T-cell (primary cell): ENCODE measurements around the gene DHX30. TPM values are rescaled to one million over a fixed set of nuclear protein-coding genes. Genes with fewer than 3 reads are reported as not detected.
"Not testable (repeated sequence)": the region's sequence is repeated elsewhere in the genome, so short reads cannot be mapped to it uniquely, and the experiment has no call there.

ENCODE experiments used
- ATAC-seq, 4 experiments: fragments of 200-7000 bp in 3 of 4; fragments of 150-1000 bp in 1 of 4; cut with Tn5 transposase; replicated peaks in 1 of 4; 1 replicate in 3 of 4; 2 replicates in 1 of 4; pipeline ENCODE4 v1.10.0; 2021; ENCODE audit warnings: moderate library complexity in 3 of 4, mild to moderate bottlenecking in 2 of 4, moderate number of reproducible peaks in 1 of 4
- CTCF ChIA-PET, 2 donors: fragments of 300-600 bp; sonication (Branson Sonifier 250); formaldehyde crosslinking; loops; one replicate each; lab custom pipeline; 2022; ENCODE audit warnings: antibody characterized with exemption in 2 of 2; lab: Charles Lee
- POLR2A ChIA-PET, 2 donors: fragments of 300-600 bp; sonication (Branson Sonifier 250); formaldehyde crosslinking; loops; one replicate each; lab custom pipeline; 2022; ENCODE audit warnings: antibody characterized with exemption in 2 of 2; lab: Charles Lee
- DNase-seq, 35 experiments: peaks; one replicate each; pipeline versions ENCODE4 v3.0.0 to v3.0.0-alpha.2; 2013 to 2023
- H3K27ac ChIP-seq: one replicate; pipeline ENCODE4 v1.5.1; 2013; ENCODE audit warnings: low read length
- H3K27me3 ChIP-seq, 2 experiments: replicated peaks in 1 of 2; 1 replicate in 1 of 2; 2 replicates in 1 of 2; pipeline versions ENCODE4 v1.6.1 to v1.7.0; 2013; ENCODE audit warnings: low read length in 1 of 2, mixed read lengths in 1 of 2; ENCODE audit not compliant: control insufficient read depth in 2 of 2, insufficient read depth in 2 of 2; ENCODE audit errors: extremely low read depth in 1 of 2
- H3K36me3 ChIP-seq, 2 donors: 1 replicate in 1 of 2; 2 replicates in 1 of 2; pipeline versions ENCODE4 v1.6.1 to v1.7.0; 2013; ENCODE audit warnings: low read length in 1 of 2; ENCODE audit not compliant: control insufficient read depth in 2 of 2, insufficient read depth in 1 of 2; ENCODE audit errors: extremely low read depth in 1 of 2
- H3K4me1 ChIP-seq, 2 experiments: 1 replicate in 1 of 2; 2 replicates in 1 of 2; pipeline versions ENCODE4 v1.6.1 to v1.7.0; 2013; ENCODE audit warnings: low read length in 2 of 2, mixed read lengths in 1 of 2; ENCODE audit not compliant: insufficient read depth in 2 of 2, control insufficient read depth in 1 of 2; ENCODE audit errors: extremely low read depth in 1 of 2
- H3K4me3 ChIP-seq, 2 donors: 1 replicate in 1 of 2; 2 replicates in 1 of 2; pipeline versions ENCODE4 v1.5.1 to v1.7.0; 2013; ENCODE audit warnings: mild to moderate bottlenecking in 2 of 2, low read length in 1 of 2, moderate library complexity in 1 of 2; ENCODE audit not compliant: control insufficient read depth in 1 of 2; ENCODE audit errors: extremely low read depth in 1 of 2
- H3K9me3 ChIP-seq: 2 replicates; pipeline ENCODE4 v1.7.0; 2013
- H3K27ac Mint-ChIP-seq, 2 donors: one replicate each; pipeline ENCODE4 v1.8.0; 2020 to 2021; ENCODE audit warnings: mild to moderate bottlenecking in 2 of 2, mixed read lengths in 2 of 2
- H3K27me3 Mint-ChIP-seq, 2 donors: one replicate each; pipeline ENCODE4 v1.8.0; 2021 to 2022; ENCODE audit warnings: mixed read lengths in 2 of 2
- H3K36me3 Mint-ChIP-seq: one replicate; pipeline ENCODE4 v1.8.0; 2021; ENCODE audit warnings: mixed read lengths
- H3K4me1 Mint-ChIP-seq, 3 donors: one replicate each; pipeline ENCODE4 v1.8.0; 2020 to 2022; ENCODE audit warnings: mixed read lengths in 3 of 3, mild to moderate bottlenecking in 1 of 3
- H3K4me3 Mint-ChIP-seq, 3 donors: one replicate each; pipeline ENCODE4 v1.8.0; 2020 to 2022; ENCODE audit warnings: mild to moderate bottlenecking in 3 of 3, mixed read lengths in 3 of 3, moderate library complexity in 3 of 3
- H3K9me3 Mint-ChIP-seq, 3 donors: one replicate each; pipeline ENCODE4 v1.8.0; 2020 to 2022; ENCODE audit warnings: mixed read lengths in 3 of 3
- WGBS: methylation state at CpG from one replicate; pipeline ENCODE4 v1.1.5; 2013; ENCODE audit warnings: missing lambda C conversion rate; ENCODE audit not compliant: insufficient coverage; 5-methylcytosine and 5-hydroxymethylcytosine counted together
- total RNA-seq, 35 experiments: library from RNA in 6 of 35; stranded (reverse) in 6 of 35; fragments of 120-200 nt in 1 of 35; gene quantifications; one replicate each; pipeline versions ENCODE4 v1.2.1 to v1.2.4 and lab custom pipeline; 2013 to 2026

DHX30 gene
- total RNA-seq (100 to 1,000 TPM in 1 of 5 donors, 10 to 100 TPM in 4; 69.3 to 101 (median 97.5) TPM), total RNA-seq (lab: John Stamatoyannopoulos, UW) (88.3 to 331 (median 141) reads per million in 29 experiments)
- total RNA-seq (2013) = 59.6 TPM

- CTCF ChIA-PET = interaction anchor here in 1 of 2 donors (0.6 to 1.5 kb wide), 2 partner anchors 9 to 23 kb away, joined by 3 to 7 read pairs; no protein-coding TSS in a partner anchor
- Histone ChIP-seq H3K36me3 (peaks cover 0 to 7% of the 10 kb centered on the region in 2 donors), H3K9me3 (no peaks in the 10 kb centered on the region), H3K27ac (peak within 1 kb of the TSS; percentile 88), H3K4me1 (peaks cover 9 to 17% of the 10 kb centered on the region in 2 experiments), H3K27me3 (no peaks in the 10 kb centered on the region), H3K4me3 (peak within 1 kb of the TSS; percentile 88 to 93)
- H3K4me3 Mint-ChIP-seq = peak within 1 kb of the TSS; percentile 92 to 94 (median 94)
- peak within 1 kb of the TSS; percentile 95 to 96 for H3K27ac Mint-ChIP-seq
- under 1% methylated on average over 83 of the region's 90 CpGs for WGBS
- no peaks in the 10 kb centered on the region for H3K27me3 Mint-ChIP-seq
- peaks cover 21 to 30% (median 25%) of the 10 kb centered on the region in 3 donors for H3K4me1 Mint-ChIP-seq
- POLR2A ChIA-PET = interaction anchor here in 1 of 2 donors (0.5 kb wide), 1 partner anchor 7 kb away, joined by 3 read pairs; no protein-coding TSS in a partner anchor
- H3K36me3 Mint-ChIP-seq = no peaks in the 10 kb centered on the region
- DNase-seq (peak; percentile 67 to 91 (median 81)), ATAC-seq (peak; percentile 94)
- H3K9me3 Mint-ChIP-seq = no peaks in the 10 kb centered on the region
Observed at GRCh38 chr3:47802734-47803479, at the start of gene DHX30. TSS of gene DHX30 (plus strand) at chr3:47803138. CDS start at chr3:47810684, 7,546 bp downstream.

- no peaks in the 10 kb centered on the region for H3K9me3 ChIP-seq
- H3K27ac ChIP-seq = no peak overlapping the region
- no peak overlapping the region for H3K27ac Mint-ChIP-seq
- H3K9me3 Mint-ChIP-seq = no peaks in the 10 kb centered on the region
- ATAC-seq = no peak
- no peaks in the 10 kb centered on the region for H3K27me3 ChIP-seq
- H3K4me3 ChIP-seq = no peak overlapping the region
- ChIA-PET POLR2A (no interaction called here), CTCF (no interaction called here)
- no peak overlapping the region for H3K4me3 Mint-ChIP-seq
- peaks cover 0 to 22% of the 10 kb centered on the region in 2 donors for H3K36me3 ChIP-seq
- no peaks in the 10 kb centered on the region for H3K4me1 ChIP-seq
- H3K27me3 Mint-ChIP-seq = no peaks in the 10 kb centered on the region
- 100% methylated on average over 5 of the region's 14 CpGs for WGBS
- peaks cover 11 to 23% (median 14%) of the 10 kb centered on the region in 3 donors for H3K4me1 Mint-ChIP-seq
- peaks cover 14% of the 10 kb centered on the region for H3K36me3 Mint-ChIP-seq
- no peak for DNase-seq
Observed at GRCh38 chr3:47758261-47759025, 44.5 kb upstream of the DHX30 start.

- ATAC-seq, H3K27ac ChIP-seq, H3K4me1 ChIP-seq, DNase-seq, H3K4me3 Mint-ChIP-seq, H3K27me3 ChIP-seq, H3K4me3 ChIP-seq, H3K27ac Mint-ChIP-seq, H3K9me3 ChIP-seq, H3K27me3 Mint-ChIP-seq, POLR2A ChIA-PET, H3K9me3 Mint-ChIP-seq: not testable (repeated sequence)
- Mint-ChIP-seq H3K36me3 (peaks cover 17% of the 10 kb centered on the region), H3K4me1 (peaks cover 9 to 23% (median 16%) of the 10 kb centered on the region in 3 donors)
- peaks cover 0 to 36% of the 10 kb centered on the region in 2 donors for H3K36me3 ChIP-seq
- CTCF ChIA-PET = interaction anchor here (0.6 kb wide), 3 partner anchors 16 to 30 kb away, joined by 3 read pairs; no protein-coding TSS in a partner anchor
- WGBS = no CpG with 5 or more reads among the region's 4 CpGs
Observed at GRCh38 chr3:47760207-47760606, 42.7 kb upstream of the DHX30 start.

- CTCF ChIA-PET = interaction anchor here in 1 of 2 donors (0.6 kb wide), 1 partner anchor 15 kb away, joined by 3 read pairs; no protein-coding TSS in a partner anchor
- no peak overlapping the region for H3K4me3 ChIP-seq
- Mint-ChIP-seq H3K4me3 (no peak overlapping the region), H3K4me1 (peaks cover 9 to 23% (median 17%) of the 10 kb centered on the region in 3 donors), H3K36me3 (peaks cover 20% of the 10 kb centered on the region), H3K9me3 (no peaks in the 10 kb centered on the region), H3K27me3 (no peaks in the 10 kb centered on the region), H3K27ac (peak overlapping the region in 1 of 2 donors; percentile 39)
- 89% methylated on average over 3 of the region's 4 CpGs for WGBS
- ATAC-seq (no peak), DNase-seq (no peak)
- H3K27ac ChIP-seq = no peak overlapping the region
- no peaks in the 10 kb centered on the region for H3K27me3 ChIP-seq
- H3K36me3 ChIP-seq = peaks cover 0 to 36% of the 10 kb centered on the region in 2 donors
- H3K9me3 ChIP-seq = no peaks in the 10 kb centered on the region
- POLR2A ChIA-PET = no interaction called here
- no peaks in the 10 kb centered on the region for H3K4me1 ChIP-seq
Observed at GRCh38 chr3:47761046-47761445, 41.9 kb upstream of the DHX30 start.

- ChIA-PET POLR2A (no interaction called here), CTCF (no interaction called here)
- no peak overlapping the region for H3K4me3 Mint-ChIP-seq
- Histone ChIP-seq H3K27me3 (no peaks in the 10 kb centered on the region), H3K36me3 (peaks cover 0 to 31% of the 10 kb centered on the region in 2 donors), H3K9me3 (no peaks in the 10 kb centered on the region), H3K4me1 (no peaks in the 10 kb centered on the region), H3K27ac (no peak overlapping the region), H3K4me3 (no peak overlapping the region)
- no peak for ATAC-seq
- no peak for DNase-seq
- peaks cover 9 to 16% (median 15%) of the 10 kb centered on the region in 3 donors for H3K4me1 Mint-ChIP-seq
- WGBS = 81% methylated on average over 2 of the region's 4 CpGs
- H3K9me3 Mint-ChIP-seq = no peaks in the 10 kb centered on the region
- H3K36me3 Mint-ChIP-seq = peaks cover 14% of the 10 kb centered on the region
- no peaks in the 10 kb centered on the region for H3K27me3 Mint-ChIP-seq
- H3K27ac Mint-ChIP-seq = peak overlapping the region; percentile 12 to 54
Observed at GRCh38 chr3:47762233-47762632, 40.7 kb upstream of the DHX30 start.

- CTCF ChIA-PET = no interaction called here
- WGBS = 95% methylated on average over 2 of the region's 4 CpGs
- no peaks in the 10 kb centered on the region for H3K4me1 ChIP-seq
- no peaks in the 10 kb centered on the region for H3K9me3 ChIP-seq
- no peak overlapping the region for H3K4me3 ChIP-seq
- peaks cover 0 to 33% of the 10 kb centered on the region in 2 donors for H3K36me3 ChIP-seq
- H3K27ac ChIP-seq = no peak overlapping the region
- ATAC-seq (no peak), DNase-seq (no peak)
- Mint-ChIP-seq H3K4me3 (no peak overlapping the region), H3K9me3 (no peaks in the 10 kb centered on the region), H3K27ac (no peak overlapping the region), H3K36me3 (peaks cover 19% of the 10 kb centered on the region), H3K27me3 (no peaks in the 10 kb centered on the region), H3K4me1 (peaks cover 11 to 20% (median 12%) of the 10 kb centered on the region in 3 donors)
- POLR2A ChIA-PET = no interaction called here
- no peaks in the 10 kb centered on the region for H3K27me3 ChIP-seq
Observed at GRCh38 chr3:47766186-47766585, 36.8 kb upstream of the DHX30 start.
